ENCODE results near the gene ACAD10.

DNA sequence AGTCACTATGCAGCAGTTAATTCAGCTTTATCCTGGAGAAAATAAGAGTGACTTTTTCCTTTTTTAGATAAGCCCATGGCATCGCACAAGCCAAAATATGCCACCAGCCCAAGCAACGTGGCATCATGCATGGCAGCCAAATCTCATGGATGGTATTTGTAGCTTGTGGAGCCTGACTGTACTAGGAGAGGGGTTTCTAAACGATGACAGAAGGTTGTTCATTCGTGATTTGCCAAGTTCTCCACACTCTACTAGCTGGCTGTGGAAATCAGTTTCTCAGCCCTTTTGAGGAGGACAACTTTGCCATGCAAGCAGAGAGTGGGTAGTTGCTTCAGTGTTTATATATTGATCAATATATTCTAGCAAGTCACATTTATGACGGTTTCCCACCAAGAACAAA lies 45.3 kb upstream of the ACAD10 start:
- TF ChIP-seq, protein P1, sequence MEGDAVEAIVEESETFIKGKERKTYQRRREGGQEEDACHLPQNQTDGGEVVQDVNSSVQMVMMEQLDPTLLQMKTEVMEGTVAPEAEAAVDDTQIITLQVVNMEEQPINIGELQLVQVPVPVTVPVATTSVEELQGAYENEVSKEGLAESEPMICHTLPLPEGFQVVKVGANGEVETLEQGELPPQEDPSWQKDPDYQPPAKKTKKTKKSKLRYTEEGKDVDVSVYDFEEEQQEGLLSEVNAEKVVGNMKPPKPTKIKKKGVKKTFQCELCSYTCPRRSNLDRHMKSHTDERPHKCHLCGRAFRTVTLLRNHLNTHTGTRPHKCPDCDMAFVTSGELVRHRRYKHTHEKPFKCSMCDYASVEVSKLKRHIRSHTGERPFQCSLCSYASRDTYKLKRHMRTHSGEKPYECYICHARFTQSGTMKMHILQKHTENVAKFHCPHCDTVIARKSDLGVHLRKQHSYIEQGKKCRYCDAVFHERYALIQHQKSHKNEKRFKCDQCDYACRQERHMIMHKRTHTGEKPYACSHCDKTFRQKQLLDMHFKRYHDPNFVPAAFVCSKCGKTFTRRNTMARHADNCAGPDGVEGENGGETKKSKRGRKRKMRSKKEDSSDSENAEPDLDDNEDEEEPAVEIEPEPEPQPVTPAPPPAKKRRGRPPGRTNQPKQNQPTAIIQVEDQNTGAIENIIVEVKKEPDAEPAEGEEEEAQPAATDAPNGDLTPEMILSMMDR (IDR thresholded peaks at IDR 0.05; ENCODE audit: low read depth, low read length) = no peak
- no peak for TF ChIP-seq POLR2A (IDR thresholded peaks at IDR 0.05; ENCODE audit: extremely low read depth, insufficient read length)

Measured in NB4 (cell line).